HS-27A (cell line): ENCODE data around the gene POLA2.
"Not testable (repeated sequence)": the region's sequence is repeated elsewhere in the genome, so short reads cannot be mapped to it uniquely, and the experiment has no call there.

Experiments used
- DNase-seq: peaks from one replicate; pipeline ENCODE4 v3.0.0-alpha.2; 2012; ENCODE audit warnings: low read depth, missing footprints

POLA2 gene

DNA sequence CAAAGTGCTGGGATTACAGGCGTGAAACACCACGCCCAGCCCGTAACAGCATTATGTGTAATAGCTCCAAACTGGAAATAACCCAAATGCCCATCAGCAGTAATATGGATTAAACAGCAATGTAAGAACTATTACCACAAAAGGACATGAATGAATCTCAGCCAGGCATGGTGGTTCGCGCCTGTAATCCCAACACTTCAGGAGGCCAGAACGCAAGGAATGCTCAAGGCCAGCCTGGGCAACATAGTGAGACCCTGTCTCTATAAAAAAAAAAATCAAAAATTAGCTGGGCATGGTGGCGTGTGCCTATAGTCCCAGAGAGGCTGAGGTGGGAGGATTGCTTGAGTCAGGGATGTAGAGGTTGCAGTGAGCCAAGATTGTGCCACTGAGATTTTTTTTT lies 68.8 kb downstream of the POLA2 start:
- DNase-seq: no peak

GRCh38 chr11:65332591-65332990 lies 70.8 kb downstream of the POLA2 start:
- DNase-seq: not testable (repeated sequence)

- no peak for DNase-seq
These were observed 73.0 kb downstream of the POLA2 start for GRCh38 chr11:65334696-65335295.

GRCh38 chr11:65338676-65339075 lies 76.9 kb downstream of the POLA2 start:
- no peak for DNase-seq

- DNase-seq: no peak
These were observed 78.5 kb downstream of the POLA2 start for GRCh38 chr11:65340226-65340625.

DNA sequence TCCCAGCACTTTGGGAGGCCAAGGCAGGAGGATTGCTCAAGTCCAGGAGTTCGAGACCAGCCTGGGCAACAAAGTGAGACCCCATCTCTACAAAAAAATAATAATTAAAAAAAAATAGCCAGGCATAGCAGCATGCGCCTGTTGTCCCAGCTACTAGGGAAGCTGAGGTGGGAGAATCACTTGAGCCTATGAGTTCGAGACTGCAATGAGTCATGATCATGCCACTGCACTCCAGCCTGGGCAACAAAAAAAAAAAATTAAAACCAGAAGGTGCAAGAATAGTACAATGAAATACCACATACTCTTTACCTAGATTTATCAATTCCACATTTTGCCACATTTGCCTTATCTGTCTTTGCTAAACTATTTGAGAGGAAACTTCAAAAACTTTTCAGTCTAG lies 80.1 kb downstream of the POLA2 start:
- DNase-seq: no peak
